ENCODE data around the gene MACROD2.

The MACROD2 gene

GRCh38 chr20:15639839-15640238, 1644.5 kb downstream of the MACROD2 start:
- H3K27me3 ChIP-seq (ENCODE audit: control insufficient read depth, insufficient read depth, low read length): no peaks in the 10 kb centered on the region
- H3K9ac ChIP-seq (ENCODE audit: low read depth, low read length): no peak overlapping the region
- H3K4me3 ChIP-seq (ENCODE audit: low read depth, low read length): no peak overlapping the region
- no peaks in the 10 kb centered on the region for H3K36me3 ChIP-seq (ENCODE audit: control insufficient read depth, insufficient read depth, low read length)
- peaks cover 14% of the 10 kb centered on the region for H3K4me1 ChIP-seq (ENCODE audit: control insufficient read depth, insufficient read depth, low read length)
- H3K9me3 ChIP-seq (ENCODE audit: control insufficient read depth, insufficient read depth, low read length): no peaks in the 10 kb centered on the region

- no peak overlapping the region for H3K9ac ChIP-seq (ENCODE audit: low read depth, low read length)
- H3K9me3 ChIP-seq (ENCODE audit: control insufficient read depth, insufficient read depth, low read length): no peaks in the 10 kb centered on the region
- H3K36me3 ChIP-seq (ENCODE audit: control insufficient read depth, insufficient read depth, low read length): no peaks in the 10 kb centered on the region
- H3K4me1 ChIP-seq (ENCODE audit: control insufficient read depth, insufficient read depth, low read length): peaks cover 14% of the 10 kb centered on the region
- H3K4me3 ChIP-seq (ENCODE audit: low read depth, low read length): no peak overlapping the region
- H3K27me3 ChIP-seq (ENCODE audit: control insufficient read depth, insufficient read depth, low read length): no peaks in the 10 kb centered on the region
Observed at GRCh38 chr20:15642109-15642508, 1646.8 kb downstream of the MACROD2 start.

GRCh38 chr20:15642676-15643075, 1647.4 kb downstream of the MACROD2 start:
- peaks cover 14% of the 10 kb centered on the region for H3K4me1 ChIP-seq (ENCODE audit: control insufficient read depth, insufficient read depth, low read length)

GRCh38 chr20:15643713-15644112, 1648.4 kb downstream of the MACROD2 start:
- Histone ChIP-seq H3K9ac (ENCODE audit: low read depth, low read length) (no peak overlapping the region), H3K27me3 (ENCODE audit: control insufficient read depth, insufficient read depth, low read length) (no peaks in the 10 kb centered on the region), H3K4me1 (ENCODE audit: control insufficient read depth, insufficient read depth, low read length) (peaks cover 3% of the 10 kb centered on the region), H3K4me3 (ENCODE audit: low read depth, low read length) (no peak overlapping the region), H3K9me3 (ENCODE audit: control insufficient read depth, insufficient read depth, low read length) (no peaks in the 10 kb centered on the region), H3K36me3 (ENCODE audit: control insufficient read depth, insufficient read depth, low read length) (no peaks in the 10 kb centered on the region)

More at GRCh38 chr20:15642676-15643075, 1647.4 kb downstream of the MACROD2 start:
- Histone ChIP-seq H3K27me3 (ENCODE audit: control insufficient read depth, insufficient read depth, low read length) (no peaks in the 10 kb centered on the region), H3K36me3 (ENCODE audit: control insufficient read depth, insufficient read depth, low read length) (no peaks in the 10 kb centered on the region), H3K4me3 (ENCODE audit: low read depth, low read length) (no peak overlapping the region), H3K9ac (ENCODE audit: low read depth, low read length) (no peak overlapping the region), H3K9me3 (ENCODE audit: control insufficient read depth, insufficient read depth, low read length) (no peaks in the 10 kb centered on the region)

- Histone ChIP-seq H3K27me3 (ENCODE audit: control insufficient read depth, insufficient read depth, low read length) (no peaks in the 10 kb centered on the region), H3K36me3 (ENCODE audit: control insufficient read depth, insufficient read depth, low read length) (no peaks in the 10 kb centered on the region), H3K9me3 (ENCODE audit: control insufficient read depth, insufficient read depth, low read length) (no peaks in the 10 kb centered on the region), H3K9ac (ENCODE audit: low read depth, low read length) (no peak overlapping the region), H3K4me3 (ENCODE audit: low read depth, low read length) (no peak overlapping the region), H3K4me1 (ENCODE audit: control insufficient read depth, insufficient read depth, low read length) (no peaks in the 10 kb centered on the region)
Observed at GRCh38 chr20:15645816-15646215, 1650.5 kb downstream of the MACROD2 start.

GRCh38 chr20:15653396-15654207, 1658.3 kb downstream of the MACROD2 start:
- H3K4me1 ChIP-seq (ENCODE audit: control insufficient read depth, insufficient read depth, low read length): peaks cover under 1% of the 10 kb centered on the region

GRCh38 chr20:15654208-15654649, 1658.9 kb downstream of the MACROD2 start:
- Histone ChIP-seq H3K4me1 (ENCODE audit: control insufficient read depth, insufficient read depth, low read length) (peaks cover 2% of the 10 kb centered on the region), H3K36me3 (ENCODE audit: control insufficient read depth, insufficient read depth, low read length) (no peaks in the 10 kb centered on the region), H3K9me3 (ENCODE audit: control insufficient read depth, insufficient read depth, low read length) (no peaks in the 10 kb centered on the region), H3K9ac (ENCODE audit: low read depth, low read length) (no peak overlapping the region), H3K27me3 (ENCODE audit: control insufficient read depth, insufficient read depth, low read length) (no peaks in the 10 kb centered on the region), H3K4me3 (ENCODE audit: low read depth, low read length) (no peak overlapping the region)

More at GRCh38 chr20:15653396-15654207, 1658.3 kb downstream of the MACROD2 start:
- H3K27me3 ChIP-seq (ENCODE audit: control insufficient read depth, insufficient read depth, low read length): no peaks in the 10 kb centered on the region
- H3K4me3 ChIP-seq (ENCODE audit: low read depth, low read length): no peak overlapping the region
- no peaks in the 10 kb centered on the region for H3K9me3 ChIP-seq (ENCODE audit: control insufficient read depth, insufficient read depth, low read length)
- H3K9ac ChIP-seq (ENCODE audit: low read depth, low read length): no peak overlapping the region
- no peaks in the 10 kb centered on the region for H3K36me3 ChIP-seq (ENCODE audit: control insufficient read depth, insufficient read depth, low read length)

- peaks cover 2% of the 10 kb centered on the region for H3K4me1 ChIP-seq (ENCODE audit: control insufficient read depth, insufficient read depth, low read length)
- H3K27me3 ChIP-seq (ENCODE audit: control insufficient read depth, insufficient read depth, low read length): no peaks in the 10 kb centered on the region
- no peak overlapping the region for H3K9ac ChIP-seq (ENCODE audit: low read depth, low read length)
- H3K9me3 ChIP-seq (ENCODE audit: control insufficient read depth, insufficient read depth, low read length): no peaks in the 10 kb centered on the region
- H3K36me3 ChIP-seq (ENCODE audit: control insufficient read depth, insufficient read depth, low read length): no peaks in the 10 kb centered on the region
- H3K4me3 ChIP-seq (ENCODE audit: low read depth, low read length): no peak overlapping the region
Observed at GRCh38 chr20:15655295-15655874, 1660.1 kb downstream of the MACROD2 start.

GRCh38 chr20:15656124-15656523, 1660.8 kb downstream of the MACROD2 start:
- Histone ChIP-seq H3K9me3 (ENCODE audit: control insufficient read depth, insufficient read depth, low read length) (no peaks in the 10 kb centered on the region), H3K9ac (ENCODE audit: low read depth, low read length) (no peak overlapping the region), H3K4me1 (ENCODE audit: control insufficient read depth, insufficient read depth, low read length) (peaks cover 7% of the 10 kb centered on the region), H3K36me3 (ENCODE audit: control insufficient read depth, insufficient read depth, low read length) (no peaks in the 10 kb centered on the region), H3K4me3 (ENCODE audit: low read depth, low read length) (no peak overlapping the region), H3K27me3 (ENCODE audit: control insufficient read depth, insufficient read depth, low read length) (no peaks in the 10 kb centered on the region)

- Histone ChIP-seq H3K9ac (ENCODE audit: low read depth, low read length) (no peak overlapping the region), H3K4me3 (ENCODE audit: low read depth, low read length) (no peak overlapping the region), H3K36me3 (ENCODE audit: control insufficient read depth, insufficient read depth, low read length) (no peaks in the 10 kb centered on the region), H3K4me1 (ENCODE audit: control insufficient read depth, insufficient read depth, low read length) (peaks cover 9% of the 10 kb centered on the region), H3K27me3 (ENCODE audit: control insufficient read depth, insufficient read depth, low read length) (no peaks in the 10 kb centered on the region), H3K9me3 (ENCODE audit: control insufficient read depth, insufficient read depth, low read length) (no peaks in the 10 kb centered on the region)
Observed at GRCh38 chr20:15658295-15658694, 1663.0 kb downstream of the MACROD2 start.

- Histone ChIP-seq H3K4me1 (ENCODE audit: control insufficient read depth, insufficient read depth, low read length) (no peaks in the 10 kb centered on the region), H3K9ac (ENCODE audit: low read depth, low read length) (no peak overlapping the region), H3K36me3 (ENCODE audit: control insufficient read depth, insufficient read depth, low read length) (no peaks in the 10 kb centered on the region), H3K9me3 (ENCODE audit: control insufficient read depth, insufficient read depth, low read length) (no peaks in the 10 kb centered on the region), H3K4me3 (ENCODE audit: low read depth, low read length) (no peak overlapping the region), H3K27me3 (ENCODE audit: control insufficient read depth, insufficient read depth, low read length) (no peaks in the 10 kb centered on the region)
Observed at GRCh38 chr20:15673206-15673605, 1677.9 kb downstream of the MACROD2 start.

All from iPS-15b (cell line).